ENCODE measurements around the gene TRNP1. TPM values are rescaled to one million over a fixed set of nuclear protein-coding genes. Genes with fewer than 3 reads are reported as not detected.
"Not testable (repeated sequence)": the region's sequence is repeated elsewhere in the genome, so short reads cannot be mapped to it uniquely, and the experiment has no call there.

TRNP1 gene, protein sequence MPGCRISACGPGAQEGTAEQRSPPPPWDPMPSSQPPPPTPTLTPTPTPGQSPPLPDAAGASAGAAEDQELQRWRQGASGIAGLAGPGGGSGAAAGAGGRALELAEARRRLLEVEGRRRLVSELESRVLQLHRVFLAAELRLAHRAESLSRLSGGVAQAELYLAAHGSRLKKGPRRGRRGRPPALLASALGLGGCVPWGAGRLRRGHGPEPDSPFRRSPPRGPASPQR
- 11.1 and 15.3 TPM in 2 replicates for total RNA-seq

DNA sequence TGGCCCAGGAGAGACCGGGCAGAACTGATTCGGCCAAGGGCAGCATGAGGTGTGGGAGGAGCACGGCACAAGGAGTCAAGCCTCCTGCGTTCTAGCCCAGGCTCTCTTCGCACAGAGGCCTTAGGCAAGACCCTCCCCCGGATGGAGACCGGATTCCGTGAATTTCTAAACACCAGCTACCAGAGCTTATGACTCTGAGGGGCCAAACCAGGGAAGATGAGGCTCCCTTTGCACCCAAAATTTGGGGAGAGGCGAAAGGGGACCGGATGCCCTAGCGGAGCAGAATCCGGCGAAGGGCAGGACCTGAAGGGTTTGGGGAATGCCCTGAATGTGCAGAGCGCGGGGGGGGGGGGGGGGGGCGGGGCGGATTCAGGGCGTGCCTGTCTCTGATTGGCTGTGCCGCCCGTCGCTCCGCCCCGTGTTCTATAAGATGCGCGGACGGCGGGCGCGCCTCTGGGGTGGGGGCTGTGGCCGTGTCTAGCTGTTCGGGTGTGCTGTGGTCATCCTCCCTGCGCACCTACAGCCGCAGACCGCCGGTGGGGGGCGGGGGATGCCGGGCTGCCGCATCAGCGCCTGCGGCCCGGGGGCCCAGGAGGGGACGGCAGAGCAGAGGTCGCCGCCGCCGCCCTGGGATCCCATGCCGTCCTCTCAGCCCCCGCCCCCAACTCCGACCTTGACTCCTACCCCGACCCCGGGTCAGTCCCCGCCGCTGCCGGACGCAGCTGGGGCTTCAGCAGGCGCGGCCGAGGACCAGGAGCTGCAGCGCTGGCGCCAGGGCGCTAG, at the start of gene TRNP1:
Gene TRNP1, plus strand, starts transcription at position 456 of the 783 bp plus-strand sequence. Its CDS starts 95 bp downstream, at position 551.
- no peaks in the 10 kb centered on the region for H3K36me3 ChIP-seq (ENCODE audit: control insufficient read depth, insufficient read depth, low read length)
- no peak for FAIRE-seq
- DNase-seq (ENCODE audit: low read depth) = peak; percentile 49
- H3K27me3 ChIP-seq (ENCODE audit: control insufficient read depth, insufficient read depth, low read length) = no peaks in the 10 kb centered on the region
- H3K4me3 ChIP-seq (ENCODE audit: low read depth, low read length) = peak within 1 kb of the TSS; percentile 69
- TF ChIP-seq, protein P1, sequence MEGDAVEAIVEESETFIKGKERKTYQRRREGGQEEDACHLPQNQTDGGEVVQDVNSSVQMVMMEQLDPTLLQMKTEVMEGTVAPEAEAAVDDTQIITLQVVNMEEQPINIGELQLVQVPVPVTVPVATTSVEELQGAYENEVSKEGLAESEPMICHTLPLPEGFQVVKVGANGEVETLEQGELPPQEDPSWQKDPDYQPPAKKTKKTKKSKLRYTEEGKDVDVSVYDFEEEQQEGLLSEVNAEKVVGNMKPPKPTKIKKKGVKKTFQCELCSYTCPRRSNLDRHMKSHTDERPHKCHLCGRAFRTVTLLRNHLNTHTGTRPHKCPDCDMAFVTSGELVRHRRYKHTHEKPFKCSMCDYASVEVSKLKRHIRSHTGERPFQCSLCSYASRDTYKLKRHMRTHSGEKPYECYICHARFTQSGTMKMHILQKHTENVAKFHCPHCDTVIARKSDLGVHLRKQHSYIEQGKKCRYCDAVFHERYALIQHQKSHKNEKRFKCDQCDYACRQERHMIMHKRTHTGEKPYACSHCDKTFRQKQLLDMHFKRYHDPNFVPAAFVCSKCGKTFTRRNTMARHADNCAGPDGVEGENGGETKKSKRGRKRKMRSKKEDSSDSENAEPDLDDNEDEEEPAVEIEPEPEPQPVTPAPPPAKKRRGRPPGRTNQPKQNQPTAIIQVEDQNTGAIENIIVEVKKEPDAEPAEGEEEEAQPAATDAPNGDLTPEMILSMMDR (IDR thresholded peaks at IDR 0.05; ENCODE audit: insufficient read depth, low read length, severe bottlenecking) = no peak

DNA sequence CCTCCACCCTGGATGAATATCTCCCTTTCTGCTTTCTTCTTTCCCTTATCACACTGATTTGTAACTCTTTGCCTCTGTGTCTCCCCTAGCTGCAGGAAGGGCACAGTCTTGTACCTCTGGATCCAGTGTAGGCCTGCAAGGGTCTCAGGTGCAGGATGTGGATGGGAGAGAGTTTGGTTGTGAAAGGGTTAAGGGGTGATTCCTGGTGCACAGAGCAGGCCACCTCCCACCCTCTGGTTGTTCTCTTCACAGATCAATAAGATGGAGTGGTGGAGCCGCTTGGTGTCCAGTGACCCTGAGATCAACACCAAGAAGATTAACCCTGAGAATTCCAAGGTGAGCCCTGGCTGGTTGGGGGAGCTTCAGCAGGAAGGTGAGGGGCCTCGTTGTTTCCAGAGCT, 48.4 kb upstream of the TRNP1 start:
- TF ChIP-seq, protein P1 (IDR thresholded peaks at IDR 0.05; ENCODE audit: insufficient read depth, low read length, severe bottlenecking) = no peak
- Histone ChIP-seq H3K27me3 (ENCODE audit: control insufficient read depth, insufficient read depth, low read length) (no peaks in the 10 kb centered on the region), H3K4me3 (ENCODE audit: low read depth, low read length) (no peak overlapping the region), H3K36me3 (ENCODE audit: control insufficient read depth, insufficient read depth, low read length) (peaks cover 29% of the 10 kb centered on the region)
- DNase-seq (ENCODE audit: low read depth) (no peak), FAIRE-seq (peak; percentile 36)

DNA sequence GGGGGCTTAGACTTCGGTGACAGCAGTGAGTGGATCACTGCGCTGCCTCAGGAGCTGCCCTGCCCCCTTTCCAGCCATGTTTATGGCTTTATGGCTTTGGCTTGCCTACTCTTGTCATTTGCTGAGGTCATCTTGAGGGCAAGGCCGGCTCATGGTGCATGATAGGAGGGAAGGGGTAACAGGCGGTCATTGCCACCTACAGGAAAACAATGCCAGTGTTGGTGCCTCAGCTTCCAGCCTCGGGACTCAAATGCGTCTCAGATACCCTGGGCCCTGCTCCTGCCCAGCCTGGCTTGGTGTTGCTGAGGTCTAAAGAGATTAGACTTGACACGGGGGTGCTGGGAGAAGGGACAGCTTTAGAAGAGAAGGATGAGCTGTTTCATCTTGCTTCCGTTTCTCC, 47.8 kb upstream of the TRNP1 start:
- FAIRE-seq (peak; percentile 18), DNase-seq (ENCODE audit: low read depth) (no peak)
- Histone ChIP-seq H3K36me3 (ENCODE audit: control insufficient read depth, insufficient read depth, low read length) (peaks cover 32% of the 10 kb centered on the region), H3K27me3 (ENCODE audit: control insufficient read depth, insufficient read depth, low read length) (no peaks in the 10 kb centered on the region), H3K4me3 (ENCODE audit: low read depth, low read length) (no peak overlapping the region)
- TF ChIP-seq, protein P1 (IDR thresholded peaks at IDR 0.05; ENCODE audit: insufficient read depth, low read length, severe bottlenecking) = no peak

DNA sequence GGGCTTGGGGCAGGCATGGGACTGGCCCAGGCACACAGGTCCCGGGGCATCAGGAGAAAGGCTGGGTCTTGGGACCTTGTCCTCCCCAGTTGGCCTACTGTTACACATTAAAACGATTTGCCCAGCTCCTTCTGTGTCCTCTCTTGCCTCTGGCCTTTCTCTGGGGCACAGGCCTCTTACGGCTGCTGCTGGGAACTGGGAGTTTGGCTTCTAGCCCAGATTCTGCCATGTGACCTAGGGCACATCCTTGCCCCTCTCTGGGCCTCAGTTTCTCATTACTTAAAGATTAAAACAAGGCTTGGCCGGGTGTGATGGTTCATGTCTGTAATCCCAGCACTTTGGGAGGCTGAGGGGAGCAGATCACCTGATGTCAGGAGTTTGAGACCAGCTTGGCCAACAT, 47.2 kb upstream of the TRNP1 start:
- H3K36me3 ChIP-seq (ENCODE audit: control insufficient read depth, insufficient read depth, low read length) = peaks cover 36% of the 10 kb centered on the region
- TF ChIP-seq, protein P1 (IDR thresholded peaks at IDR 0.05; ENCODE audit: insufficient read depth, low read length, severe bottlenecking) = no peak
- no peak overlapping the region for H3K4me3 ChIP-seq (ENCODE audit: low read depth, low read length)
- FAIRE-seq = no peak
- H3K27me3 ChIP-seq (ENCODE audit: control insufficient read depth, insufficient read depth, low read length) = no peaks in the 10 kb centered on the region
- no peak for DNase-seq (ENCODE audit: low read depth)

DNA sequence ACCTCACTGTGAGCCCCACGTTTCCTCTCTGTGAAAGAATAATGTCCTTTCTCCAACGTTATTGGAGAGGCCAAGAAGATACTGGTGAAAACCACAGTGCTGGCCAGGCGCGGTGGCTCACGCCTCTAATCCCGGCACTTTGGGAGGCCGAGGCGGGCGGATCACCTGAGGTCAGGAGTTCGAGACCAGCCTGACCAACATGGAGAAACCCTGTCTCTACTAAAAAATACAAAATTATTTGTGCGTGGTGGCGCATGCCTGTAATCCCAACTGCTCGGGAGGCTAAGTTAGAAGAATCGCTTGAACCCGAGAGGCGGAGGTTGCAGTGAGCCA, 44.8 kb upstream of the TRNP1 start:
- not testable (repeated sequence) for H3K4me3 ChIP-seq (ENCODE audit: low read depth, low read length); FAIRE-seq; H3K27me3 ChIP-seq (ENCODE audit: control insufficient read depth, insufficient read depth, low read length); DNase-seq (ENCODE audit: low read depth)
- H3K36me3 ChIP-seq (ENCODE audit: control insufficient read depth, insufficient read depth, low read length) = peaks cover 32% of the 10 kb centered on the region

DNA sequence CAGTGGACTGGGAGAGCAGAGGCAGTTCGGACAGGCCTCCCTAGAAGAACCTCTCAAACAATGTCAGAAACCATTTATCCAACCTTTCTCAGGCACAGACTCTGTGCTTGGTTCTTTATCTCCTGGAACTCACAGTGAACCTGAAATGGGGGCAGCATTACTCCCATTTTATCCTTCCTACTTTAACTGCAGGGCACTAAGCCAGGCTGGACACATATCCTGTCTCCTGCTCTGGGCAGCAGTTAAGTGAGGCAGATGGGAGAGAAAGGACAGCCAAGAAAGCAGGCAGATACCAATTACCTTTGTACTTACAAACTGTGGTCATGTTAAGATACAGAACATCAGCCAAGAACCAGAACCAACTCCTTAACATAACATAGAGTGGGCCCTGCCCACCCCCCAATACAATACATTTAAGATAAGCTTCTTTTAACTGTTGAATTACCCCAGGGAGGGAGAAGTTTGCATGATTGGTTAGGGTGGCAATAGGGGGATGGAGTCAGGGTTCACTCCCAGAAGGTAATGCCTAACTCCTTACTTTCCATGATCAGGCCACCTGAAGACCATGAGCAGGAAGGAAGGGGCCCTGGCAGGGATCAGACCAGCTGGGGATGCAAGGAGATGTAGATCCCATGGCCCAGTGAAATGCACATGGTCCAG, 44.1 kb upstream of the TRNP1 start:
- Histone ChIP-seq H3K36me3 (ENCODE audit: control insufficient read depth, insufficient read depth, low read length) (peaks cover 29% of the 10 kb centered on the region), H3K27me3 (ENCODE audit: control insufficient read depth, insufficient read depth, low read length) (no peaks in the 10 kb centered on the region)
- FAIRE-seq = peak; percentile 64

More for the DNA sequence above, 44.1 kb upstream of the TRNP1 start:
- DNase-seq (ENCODE audit: low read depth) = no peak
- TF ChIP-seq, protein P1 (IDR thresholded peaks at IDR 0.05; ENCODE audit: insufficient read depth, low read length, severe bottlenecking) = no peak
- no peak overlapping the region for H3K4me3 ChIP-seq (ENCODE audit: low read depth, low read length)
